HG02943 (cell line): ENCODE measurements around the gene RBM25.

ENCODE experiments used
- ATAC-seq: cut with Tn5 transposase; IDR thresholded peaks from one replicate; pipeline ENCODE4 v1.9.1; 2021; ENCODE audit warnings: mild to moderate bottlenecking, low read depth, moderate library complexity; ENCODE audit not compliant: unreplicated experiment

RBM25 gene

DNA sequence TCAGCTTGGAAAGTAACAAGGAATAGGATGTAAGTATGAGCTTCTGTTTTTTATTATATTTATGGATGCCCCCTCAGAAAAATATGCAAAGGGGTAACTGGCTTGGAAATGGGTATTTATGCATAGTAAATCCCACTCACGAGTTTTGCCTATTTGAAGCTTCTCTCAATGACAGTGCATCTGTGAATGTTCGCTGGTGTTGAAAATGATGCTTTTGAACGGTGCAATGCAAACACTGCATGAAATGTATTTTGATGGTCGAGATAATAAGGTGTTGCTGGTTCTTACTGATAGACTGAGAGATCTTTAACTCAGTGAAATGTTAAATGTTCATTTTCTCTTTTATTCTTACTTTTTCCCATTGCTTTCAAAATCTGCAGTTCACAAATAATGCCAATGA is 42.0 kb downstream of the RBM25 start:
- no peak for ATAC-seq

- no peak for ATAC-seq
These were observed 44.6 kb downstream of the RBM25 start for GRCh38 chr14:73102806-73103497.

DNA sequence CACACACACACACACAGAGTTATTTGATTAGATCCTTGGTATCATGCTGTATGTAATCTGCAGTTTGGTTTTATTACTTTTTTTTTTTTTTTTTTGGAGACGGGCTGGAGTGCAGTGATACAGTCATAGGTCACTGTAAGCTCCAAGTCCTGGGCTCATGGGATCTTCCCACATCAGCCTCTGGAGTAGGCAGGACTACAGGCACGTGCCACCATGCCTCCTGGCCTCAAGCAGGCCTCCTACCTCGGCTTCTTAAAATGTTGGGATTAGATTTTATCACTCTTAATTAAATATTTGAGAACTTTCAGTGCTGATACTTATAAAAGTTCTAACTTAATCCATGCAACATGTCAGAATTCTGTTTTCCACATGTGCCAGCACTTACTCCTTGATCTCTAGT is 46.7 kb downstream of the RBM25 start:
- no peak for ATAC-seq

DNA sequence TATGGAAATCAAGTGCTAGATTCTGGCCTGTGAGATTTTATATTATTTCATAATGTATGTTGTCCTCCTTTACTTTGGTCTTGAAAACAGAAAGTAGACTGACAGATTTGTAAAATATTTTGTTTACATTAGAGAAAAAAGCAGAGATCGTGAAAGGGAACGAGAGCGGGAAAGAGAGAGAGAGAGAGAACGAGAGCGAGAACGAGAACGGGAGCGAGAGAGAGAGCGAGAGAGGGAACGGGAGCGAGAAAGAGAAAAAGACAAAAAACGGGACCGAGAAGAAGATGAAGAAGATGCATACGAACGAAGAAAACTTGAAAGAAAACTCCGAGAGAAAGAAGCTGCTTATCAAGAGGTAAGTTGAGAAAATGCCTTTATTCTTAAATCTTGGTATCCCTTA is 47.4 kb downstream of the RBM25 start:
- ATAC-seq: no peak

GRCh38 chr14:73116079-73116665 is 57.8 kb downstream of the RBM25 start:
- ATAC-seq: no peak

- no peak for ATAC-seq
These were observed 66.0 kb downstream of the RBM25 start for GRCh38 chr14:73124180-73124894.

DNA sequence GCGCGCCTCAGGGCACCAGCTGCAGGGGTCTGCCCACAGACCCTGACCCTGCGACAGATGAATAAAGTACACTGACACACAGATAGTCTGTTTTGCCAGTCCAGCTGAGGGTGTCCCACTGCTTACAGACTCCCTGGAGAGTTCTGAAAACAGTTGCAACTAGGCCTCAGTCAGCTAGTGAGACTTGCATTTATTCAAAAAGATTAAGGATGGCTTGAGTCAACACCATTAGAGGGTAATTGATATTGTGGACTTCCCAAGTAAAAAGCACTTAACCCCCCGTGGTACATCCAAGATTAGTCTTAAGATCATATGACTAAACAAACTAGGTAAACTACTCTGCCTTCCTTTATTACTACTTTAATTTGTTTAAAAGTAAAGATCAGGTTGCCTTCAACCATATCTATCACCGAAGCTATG is 66.8 kb downstream of the RBM25 start:
- ATAC-seq: no peak

DNA sequence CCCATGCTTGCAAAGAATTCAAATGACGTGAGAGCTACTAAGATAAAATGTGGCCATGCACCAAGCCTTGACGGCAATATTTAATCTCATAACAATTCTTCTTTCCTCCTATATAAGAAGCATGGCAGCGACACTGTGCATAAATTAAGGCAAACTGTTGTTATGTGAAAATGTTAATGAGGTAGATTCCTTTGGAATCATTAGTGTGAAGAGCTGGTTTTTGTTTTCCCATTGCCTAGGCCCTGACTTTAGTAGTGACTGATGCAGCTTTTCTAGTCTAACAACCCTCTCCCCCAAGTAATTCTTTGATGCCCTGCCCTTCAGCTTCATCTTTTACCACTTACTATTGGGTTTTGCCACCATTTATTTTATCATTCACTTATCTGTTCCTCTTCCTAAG is 67.4 kb downstream of the RBM25 start:
- ATAC-seq: no peak

GRCh38 chr14:73133795-73134194 is 75.5 kb downstream of the RBM25 start:
- no peak for ATAC-seq

DNA sequence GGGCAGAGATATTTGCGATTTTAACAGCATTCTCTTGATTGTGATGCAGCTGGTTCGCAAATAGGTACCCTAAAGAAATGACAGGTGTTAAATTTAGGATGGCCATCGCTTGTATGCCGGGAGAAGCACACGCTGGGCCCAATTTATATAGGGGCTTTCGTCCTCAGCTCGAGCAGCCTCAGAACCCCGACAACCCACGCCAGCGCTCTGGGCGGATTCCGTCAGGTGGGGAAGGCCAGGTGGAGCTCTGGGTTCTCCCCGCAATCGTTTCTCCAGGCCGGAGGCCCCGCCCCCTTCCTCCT is 77.7 kb downstream of the RBM25 start:
- ATAC-seq: no peak

- ATAC-seq: peak; percentile 92
These were observed 78.3 kb downstream of the RBM25 start, which contains the start of gene PSEN1 for GRCh38 chr14:73136387-73137225. Gene PSEN1, plus strand, starts transcription at chr14:73136507. Its CDS starts 11,513 bp downstream, at chr14:73148020.

GRCh38 chr14:73140811-73141323 is 82.5 kb downstream of the RBM25 start:
- no peak for ATAC-seq

- ATAC-seq: no peak
These were observed 83.9 kb downstream of the RBM25 start for GRCh38 chr14:73142216-73142615.

- ATAC-seq: no peak
These were observed 84.7 kb downstream of the RBM25 start for GRCh38 chr14:73143003-73143402.

- ATAC-seq: no peak
These were observed 85.3 kb downstream of the RBM25 start for GRCh38 chr14:73143617-73144016.

DNA sequence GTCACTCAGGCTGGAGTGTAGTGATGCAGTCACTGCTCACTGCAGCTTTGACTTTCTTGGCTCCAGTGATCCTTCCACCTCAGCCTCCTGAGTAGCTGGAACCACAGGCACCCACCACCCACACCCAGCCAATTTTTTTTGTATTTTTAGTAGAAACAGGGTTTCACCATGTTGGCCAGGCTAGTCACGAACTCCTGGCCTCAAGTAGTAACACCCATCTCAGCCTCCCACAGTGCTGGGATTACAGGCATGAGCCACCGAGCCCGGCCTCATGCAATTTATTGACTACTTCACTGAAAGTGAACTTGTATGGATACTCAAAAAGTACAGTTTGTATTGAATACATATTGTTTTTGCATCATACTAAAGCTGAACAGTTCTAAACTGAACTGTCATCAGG is 87.0 kb downstream of the RBM25 start:
- ATAC-seq: no peak

- ATAC-seq: no peak
These were observed 87.8 kb downstream of the RBM25 start for GRCh38 chr14:73146111-73146510.

DNA sequence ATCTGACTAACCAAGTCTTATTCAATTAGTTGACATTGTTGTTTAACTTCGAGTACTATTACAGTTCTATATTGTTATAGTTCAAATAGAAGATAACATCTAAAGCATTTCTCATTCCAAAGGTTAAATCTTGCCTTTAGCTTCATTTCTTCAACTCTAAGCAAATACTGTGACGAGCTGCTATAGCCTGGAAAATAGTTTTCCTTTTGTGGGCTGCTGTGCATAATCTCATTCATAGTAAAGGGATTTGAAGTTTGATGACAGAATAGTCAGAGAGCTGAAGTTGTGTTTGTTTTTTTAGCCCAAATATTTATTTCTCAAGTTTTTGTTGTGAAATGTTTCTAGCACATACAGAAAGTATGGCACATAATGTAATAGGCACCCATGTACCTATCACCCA is 91.4 kb downstream of the RBM25 start:
- ATAC-seq: no peak

GRCh38 chr14:73153272-73153671 is 94.9 kb downstream of the RBM25 start:
- ATAC-seq: no peak

DNA sequence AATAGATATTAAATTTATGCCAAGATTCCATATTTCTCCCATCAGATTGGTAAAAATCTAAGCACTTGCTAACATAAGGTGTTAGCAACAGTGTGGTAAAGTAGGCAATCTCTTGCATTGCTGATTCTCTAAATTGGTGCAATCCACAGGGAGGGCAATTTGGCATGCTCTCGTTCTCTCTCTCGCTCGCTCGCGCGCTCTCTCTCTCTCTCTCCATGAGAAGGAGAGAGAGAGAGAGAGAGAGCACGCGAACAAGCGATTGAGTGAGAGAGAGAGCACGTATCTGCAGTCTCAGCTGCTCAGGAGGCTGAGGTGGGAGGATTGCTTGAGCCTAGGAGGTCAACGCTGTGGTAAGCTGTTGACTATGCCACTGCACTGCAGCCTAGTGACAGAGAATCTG is 103.9 kb downstream of the RBM25 start:
- no peak for ATAC-seq

- no peak for ATAC-seq
These were observed 108.1 kb downstream of the RBM25 start for GRCh38 chr14:73166399-73166798.
